ENCODE measurements around the gene TEKT3.

- no peak for TF ChIP-seq CTCF (IDR thresholded peaks at IDR 0.05; ENCODE audit: low read depth, low read length)
- no peak for TF ChIP-seq EZH2phosphoT487 (IDR thresholded peaks at IDR 0.05; ENCODE audit: low read depth)
These were observed 9.5 kb upstream of the TEKT3 start for GRCh38 chr17:15350777-15351477.
